A673 (cell line): ENCODE results near the gene ZNF678. TPM values are rescaled to one million over a fixed set of nuclear protein-coding genes. Genes with fewer than 3 reads are reported as not detected.

Source experiments
- BruUV-seq: library from RNA; stranded (reverse); fragments of 400-500 nt; replicated peaks from 2 replicates; lab custom pipeline; 2021; lab: Mats Ljungman, UMichigan
- CTCF ChIA-PET: fragments of 300-600 bp; sonication (Branson Sonifier 250); formaldehyde crosslinking; loops from one replicate; lab custom pipeline; 2022; ENCODE audit warnings: antibody characterized with exemption; lab: Charles Lee
- POLR2A ChIA-PET: fragments of 300-600 bp; sonication (Branson Sonifier 250); formaldehyde crosslinking; loops from one replicate; lab custom pipeline; 2022; ENCODE audit warnings: antibody characterized with exemption; ENCODE audit not compliant: low non-redundant PET; lab: Charles Lee
- DNase-seq: peaks from one replicate; pipeline ENCODE4 v3.0.0-alpha.2; 2015; ENCODE audit warnings: low spot score
- H3K27ac ChIP-seq: fragments of 200-600 bp; sonication (generic); 2 replicates; pipeline ENCODE4 v1.5.1; 2016; ENCODE audit warnings: mixed run types, low read depth, mild to moderate bottlenecking, mixed read lengths, antibody characterized with exemption, low read length; ENCODE audit not compliant: poor library complexity, severe bottlenecking
- H3K27me3 ChIP-seq: fragments of 200-600 bp; sonication (generic); replicated peaks from 2 replicates; pipeline ENCODE4 v1.6.1; 2017; ENCODE audit warnings: mixed run types, low read depth, mild to moderate bottlenecking, mixed read lengths, antibody characterized with exemption, low read length; ENCODE audit not compliant: insufficient read depth, poor library complexity
- H3K36me3 ChIP-seq: fragments of 200-600 bp; sonication (generic); 2 replicates; pipeline ENCODE4 v1.6.1; 2016; ENCODE audit warnings: mixed run types, mild to moderate bottlenecking, mixed read lengths, antibody characterized with exemption, low read length; ENCODE audit not compliant: insufficient read depth, poor library complexity, severe bottlenecking
- H3K4me1 ChIP-seq: fragments of 200-600 bp; sonication (generic); 2 replicates; pipeline ENCODE4 v1.6.1; 2017; ENCODE audit warnings: mixed run types, mild to moderate bottlenecking, mixed read lengths, antibody characterized with exemption, low read length; ENCODE audit not compliant: insufficient read depth, poor library complexity, severe bottlenecking
- H3K4me3 ChIP-seq: fragments of 200-600 bp; sonication (generic); 2 replicates; pipeline ENCODE4 v1.5.1; 2016; ENCODE audit warnings: low read depth, mixed run types, mild to moderate bottlenecking, mixed read lengths, low read length; ENCODE audit not compliant: poor library complexity, severe bottlenecking
- H3K9me3 ChIP-seq: fragments of 200-600 bp; sonication (generic); 2 replicates; pipeline ENCODE4 v1.6.1; 2016; ENCODE audit warnings: mixed run types, low read depth, mild to moderate bottlenecking, mixed read lengths, antibody characterized with exemption, low read length; ENCODE audit not compliant: poor library complexity, severe bottlenecking
- EZH2 ChIP-seq: fragments of 200-600 bp; sonication (generic); IDR thresholded peaks from 2 replicates; pipeline ENCODE4 v1.6.1; 2017; ENCODE audit warnings: borderline replicate concordance, low read depth, mild to moderate bottlenecking, mixed read lengths, antibody characterized with exemption, low read length; ENCODE audit not compliant: poor library complexity, severe bottlenecking
- intact Hi-C: fragments of 100-400 bp; cut with micrococcal nuclease; formaldehyde crosslinking; loops from one replicate; pipeline ENCODE4 v1.10.0; 2022; ENCODE audit not compliant: unreplicated experiment
- total RNA-seq: library from RNA; stranded (reverse); gene quantifications from 2 replicates; pipeline ENCODE4 v1.2.3, GENCODE V29; 2021
- TF ChIP-seq, protein P1 (sequence below): fragments of 300-800, 200-600 bp; sonication (generic); conservative IDR thresholded peaks from 2 replicates; pipeline ENCODE4 v1.5.1; 2017; ENCODE audit warnings: low read depth, mild to moderate bottlenecking, antibody characterized with exemption, low read length, moderate library complexity, mixed read lengths

Gene ZNF678
- total RNA-seq, 1 experiment from 2014 or later: 10.2 TPM

DNA sequence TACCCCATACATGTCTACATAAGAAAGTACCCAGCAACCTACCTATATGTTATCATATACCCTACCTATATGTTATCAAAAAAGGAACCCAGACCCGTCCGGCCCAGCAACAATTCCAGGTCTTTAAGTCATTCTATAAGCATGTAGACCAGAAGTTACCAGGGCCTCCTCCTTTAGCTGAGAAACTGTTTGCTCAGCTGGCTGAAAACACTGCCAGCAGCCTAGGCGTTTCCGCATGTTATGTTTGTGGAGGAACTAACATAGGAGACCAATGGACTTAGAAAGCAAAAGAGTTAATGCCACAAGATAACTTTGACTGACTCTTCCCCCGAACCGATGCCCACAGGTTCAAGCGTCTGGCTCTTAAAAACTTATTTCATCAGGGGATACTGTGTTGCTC lies 7.1 kb upstream of the ZNF678 start:
- no TSS peak for BruUV-seq
- ChIA-PET POLR2A (no interaction called here), CTCF (no interaction called here)
- Histone ChIP-seq H3K9me3 (peaks cover 11% of the 10 kb centered on the region), H3K27me3 (no peaks in the 10 kb centered on the region), H3K4me3 (no peak overlapping the region), H3K36me3 (no peaks in the 10 kb centered on the region), H3K27ac (no peak overlapping the region), H3K4me1 (no peaks in the 10 kb centered on the region)
- DNase-seq: no peak
- TF ChIP-seq, protein P1, sequence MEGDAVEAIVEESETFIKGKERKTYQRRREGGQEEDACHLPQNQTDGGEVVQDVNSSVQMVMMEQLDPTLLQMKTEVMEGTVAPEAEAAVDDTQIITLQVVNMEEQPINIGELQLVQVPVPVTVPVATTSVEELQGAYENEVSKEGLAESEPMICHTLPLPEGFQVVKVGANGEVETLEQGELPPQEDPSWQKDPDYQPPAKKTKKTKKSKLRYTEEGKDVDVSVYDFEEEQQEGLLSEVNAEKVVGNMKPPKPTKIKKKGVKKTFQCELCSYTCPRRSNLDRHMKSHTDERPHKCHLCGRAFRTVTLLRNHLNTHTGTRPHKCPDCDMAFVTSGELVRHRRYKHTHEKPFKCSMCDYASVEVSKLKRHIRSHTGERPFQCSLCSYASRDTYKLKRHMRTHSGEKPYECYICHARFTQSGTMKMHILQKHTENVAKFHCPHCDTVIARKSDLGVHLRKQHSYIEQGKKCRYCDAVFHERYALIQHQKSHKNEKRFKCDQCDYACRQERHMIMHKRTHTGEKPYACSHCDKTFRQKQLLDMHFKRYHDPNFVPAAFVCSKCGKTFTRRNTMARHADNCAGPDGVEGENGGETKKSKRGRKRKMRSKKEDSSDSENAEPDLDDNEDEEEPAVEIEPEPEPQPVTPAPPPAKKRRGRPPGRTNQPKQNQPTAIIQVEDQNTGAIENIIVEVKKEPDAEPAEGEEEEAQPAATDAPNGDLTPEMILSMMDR: no peak
- TF ChIP-seq EZH2: no peak
- intact Hi-C loops: no loop called here

DNA sequence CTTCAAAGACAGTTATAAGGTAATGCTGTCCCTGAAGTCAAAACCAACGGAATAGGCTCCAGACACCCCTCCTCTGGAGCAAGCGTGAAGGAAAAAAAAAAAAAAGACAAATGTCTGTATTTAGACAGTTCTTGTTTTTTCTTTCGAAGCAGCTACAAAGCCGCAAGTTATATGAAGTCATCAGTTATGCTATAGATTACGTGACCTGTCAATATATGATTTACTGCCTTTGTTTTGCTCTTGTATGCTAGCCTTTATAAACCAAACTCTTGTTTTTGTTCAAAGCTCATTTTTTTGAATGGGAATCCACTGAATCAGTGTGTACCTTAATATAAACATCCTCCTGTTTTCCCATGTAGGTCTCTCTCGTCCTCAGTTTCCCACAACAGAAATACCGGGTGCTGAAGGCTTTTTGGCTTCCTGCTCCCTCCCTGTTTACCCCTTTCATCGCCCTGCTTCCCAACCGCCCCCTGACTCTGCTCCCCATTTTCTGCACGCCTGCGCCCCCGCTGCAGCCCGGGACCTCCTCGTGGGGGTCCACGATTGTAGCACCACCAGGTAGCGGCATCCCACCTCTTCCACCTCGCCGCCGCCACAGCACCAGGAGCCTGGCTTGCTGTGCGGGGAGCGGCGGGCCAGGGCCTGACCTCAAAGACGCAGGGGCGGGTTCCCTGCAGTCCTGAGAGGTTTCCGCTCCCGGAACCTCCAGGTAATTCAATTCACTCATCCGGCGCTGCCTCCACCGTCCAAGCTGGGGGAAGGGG lies 5.2 kb upstream of the ZNF678 start:
- TF ChIP-seq, protein P1: no peak
- no peak for TF ChIP-seq EZH2
- BruUV-seq: no TSS peak
- no peaks in the 10 kb centered on the region for H3K27me3 ChIP-seq
- no peak overlapping the region for H3K4me3 ChIP-seq
- H3K36me3 ChIP-seq: no peaks in the 10 kb centered on the region
- H3K4me1 ChIP-seq: no peaks in the 10 kb centered on the region
- no peaks in the 10 kb centered on the region for H3K9me3 ChIP-seq
- CTCF ChIA-PET: no interaction called here
- intact Hi-C loops: no loop called here
- no peak overlapping the region for H3K27ac ChIP-seq
- POLR2A ChIA-PET: no interaction called here
- no peak for DNase-seq

DNA sequence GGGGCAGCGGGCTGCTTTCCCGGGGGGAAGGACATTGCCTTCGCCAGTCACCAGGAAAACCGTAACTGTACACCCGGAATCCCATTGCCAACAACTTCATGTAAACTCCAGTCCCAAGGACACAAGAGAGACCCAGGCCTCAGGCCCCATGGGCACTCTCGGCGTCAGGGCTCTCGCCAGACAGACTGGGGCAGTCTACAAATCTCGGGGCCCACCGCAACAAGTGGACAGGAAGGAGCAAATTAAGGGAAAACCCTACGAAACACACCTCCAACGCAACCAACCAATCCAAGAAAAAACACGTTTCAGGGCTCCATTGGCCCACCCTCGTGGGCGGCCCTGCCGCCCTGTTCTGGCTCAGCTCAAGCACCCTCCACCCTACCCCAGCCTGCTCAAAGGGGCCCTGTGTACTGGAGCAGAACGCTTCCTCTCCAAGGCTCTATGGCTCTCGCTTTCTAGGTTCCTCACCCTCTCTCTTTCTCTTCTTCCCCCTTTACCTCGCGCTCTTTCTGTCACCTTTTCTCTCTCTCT lies 4.6 kb upstream of the ZNF678 start:
- no peaks in the 10 kb centered on the region for H3K4me1 ChIP-seq
- intact Hi-C loops: no loop called here
- TF ChIP-seq, protein P1: no peak
- TF ChIP-seq EZH2: no peak
- no TSS peak for BruUV-seq
- no peak overlapping the region for H3K4me3 ChIP-seq
- ChIA-PET POLR2A (no interaction called here), CTCF (no interaction called here)
- no peak for DNase-seq
- H3K27me3 ChIP-seq: no peaks in the 10 kb centered on the region
- H3K36me3 ChIP-seq: no peaks in the 10 kb centered on the region
- no peak overlapping the region for H3K27ac ChIP-seq
- H3K9me3 ChIP-seq: no peaks in the 10 kb centered on the region
